MCF 10A (cell line): ENCODE data around the gene HCFC1. TPM values are rescaled to one million over a fixed set of nuclear protein-coding genes. Genes with fewer than 3 reads are reported as not detected.
"Not testable (repeated sequence)": the region's sequence is repeated elsewhere in the genome, so short reads cannot be mapped to it uniquely, and the experiment has no call there.

Experiments used
- BruUV-seq: library from RNA; stranded (reverse); fragments of 400-500 nt; replicated peaks from 2 replicates; lab custom pipeline; 2021; lab: Mats Ljungman, UMichigan
- CTCF ChIA-PET: fragments of 300-600 bp; sonication (Branson Sonifier 250); formaldehyde crosslinking; extraction: SDS; loops from one replicate; lab custom pipeline; 2021; ENCODE audit warnings: antibody characterized with exemption, inconsistent platforms; lab: Yijun Ruan, JAX
- POLR2A ChIA-PET: fragments of 300-600, 350-650 bp; sonication (Branson Sonifier 250); formaldehyde crosslinking; extraction: SDS; loops from one replicate; lab custom pipeline; 2020; ENCODE audit warnings: antibody characterized with exemption, inconsistent platforms; lab: Yijun Ruan, JAX
- DNase-seq: peaks from one replicate; pipeline ENCODE4 v3.0.0-alpha.2; 2018; ENCODE audit not compliant: unreplicated experiment
- H3K27ac Mint-ChIP-seq: one replicate; pipeline ENCODE4 v1.8.0; 2022; ENCODE audit warnings: mild to moderate bottlenecking, low read depth, mixed read lengths; ENCODE audit not compliant: unreplicated experiment
- H3K27me3 Mint-ChIP-seq: one replicate; pipeline ENCODE4 v1.8.0; 2022; ENCODE audit warnings: mixed read lengths; ENCODE audit not compliant: insufficient read depth, unreplicated experiment
- H3K36me3 Mint-ChIP-seq: one replicate; pipeline ENCODE4 v1.8.0; 2022; ENCODE audit warnings: mild to moderate bottlenecking, moderate library complexity, mixed read lengths; ENCODE audit not compliant: insufficient read depth, unreplicated experiment
- H3K4me1 Mint-ChIP-seq: one replicate; pipeline ENCODE4 v1.8.0; 2022; ENCODE audit warnings: mixed read lengths; ENCODE audit not compliant: insufficient read depth, unreplicated experiment
- H3K4me3 Mint-ChIP-seq: one replicate; pipeline ENCODE4 v1.8.0; 2022; ENCODE audit warnings: mild to moderate bottlenecking, moderate library complexity, mixed read lengths; ENCODE audit not compliant: unreplicated experiment
- H3K9me3 Mint-ChIP-seq: one replicate; pipeline ENCODE4 v1.8.0; 2022; ENCODE audit warnings: mixed read lengths; ENCODE audit not compliant: unreplicated experiment
- CTCF ChIP-seq: fragments of 200-600 bp; IDR thresholded peaks from one replicate; pipeline ENCODE4 v1.8.0; 2022; ENCODE audit warnings: antibody characterized with exemption, mild to moderate bottlenecking; ENCODE audit not compliant: unreplicated experiment
- intact Hi-C: fragments of 100-400 bp; cut with micrococcal nuclease; formaldehyde crosslinking; loops from 2 replicates; pipeline ENCODE4 v1.14.1; 2022
- total RNA-seq: library from RNA; stranded (reverse); gene quantifications from 2 replicates; pipeline ENCODE4 v1.2.3, GENCODE V29; 2022

The HCFC1 gene
- total RNA-seq, 1 experiment from 2014 or later: 44.5 TPM

- TF ChIP-seq CTCF: no peak
- POLR2A ChIA-PET: no interaction called here
- no peak for DNase-seq
- CTCF ChIA-PET: interaction anchor here (0.5 kb wide), 1 partner anchor 57 kb away, joined by 3 read pairs; no protein-coding TSS in a partner anchor
- H3K9me3 Mint-ChIP-seq: no peaks in the 10 kb centered on the region
- BruUV-seq: no TSS peak
- H3K27me3 Mint-ChIP-seq: no peaks in the 10 kb centered on the region
- no peak overlapping the region for H3K27ac Mint-ChIP-seq
- peaks cover 7% of the 10 kb centered on the region for H3K36me3 Mint-ChIP-seq
- no peak overlapping the region for H3K4me3 Mint-ChIP-seq
- intact Hi-C loops: no loop called here
- no peaks in the 10 kb centered on the region for H3K4me1 Mint-ChIP-seq
Measured at GRCh38 chrX:153981771-153982533, 10.3 kb upstream of the HCFC1 start.

GRCh38 chrX:153981231-153981630, 9.6 kb upstream of the HCFC1 start:
- DNase-seq: no peak
- no peak overlapping the region for H3K4me3 Mint-ChIP-seq
- H3K9me3 Mint-ChIP-seq: no peaks in the 10 kb centered on the region
- H3K36me3 Mint-ChIP-seq: peaks cover 7% of the 10 kb centered on the region
- no peak for TF ChIP-seq CTCF
- no TSS peak for BruUV-seq
- no peaks in the 10 kb centered on the region for H3K27me3 Mint-ChIP-seq
- CTCF ChIA-PET: interaction anchor here (0.5 to 4.9 kb wide), 2 partner anchors 33 to 56 kb away, joined by 3 to 15 read pairs; no protein-coding TSS in a partner anchor
- H3K4me1 Mint-ChIP-seq: no peaks in the 10 kb centered on the region
- POLR2A ChIA-PET: no interaction called here
- intact Hi-C loops: no loop called here
- H3K27ac Mint-ChIP-seq: no peak overlapping the region

- H3K27me3 Mint-ChIP-seq, intact Hi-C loops, H3K4me3 Mint-ChIP-seq, H3K9me3 Mint-ChIP-seq, H3K4me1 Mint-ChIP-seq, BruUV-seq, DNase-seq, H3K36me3 Mint-ChIP-seq, H3K27ac Mint-ChIP-seq, POLR2A ChIA-PET: not testable (repeated sequence)
- CTCF ChIA-PET: interaction anchor here (4.9 kb wide), 1 partner anchor 33 kb away, joined by 15 read pairs; no protein-coding TSS in a partner anchor
Measured at GRCh38 chrX:153980394-153980793, 8.8 kb upstream of the HCFC1 start.

- CTCF ChIA-PET: interaction anchor here (0.9 to 1.4 kb wide), 2 partner anchors 28 to 38 kb away, joined by 3 to 4 read pairs; no protein-coding TSS in a partner anchor
- no peak for TF ChIP-seq CTCF
Measured at GRCh38 chrX:153974726-153975286, 3.2 kb upstream of the HCFC1 start.

More at GRCh38 chrX:153974726-153975286, 3.2 kb upstream of the HCFC1 start:
- Mint-ChIP-seq H3K9me3 (no peaks in the 10 kb centered on the region), H3K4me1 (peaks cover 10% of the 10 kb centered on the region), H3K27me3 (no peaks in the 10 kb centered on the region), H3K4me3 (no peak overlapping the region), H3K27ac (no peak overlapping the region), H3K36me3 (peaks cover 4% of the 10 kb centered on the region)
- BruUV-seq: no TSS peak
- intact Hi-C loops: no loop called here
- POLR2A ChIA-PET: interaction anchor here (3.8 kb wide), 1 partner anchor 35 kb away, joined by 15 read pairs; no protein-coding TSS in a partner anchor
- no peak for DNase-seq
